WERI-Rb-1 (cell line): ENCODE measurements around the gene KLHL11.

Source experiments
- DNase-seq: peaks from one replicate; pipeline ENCODE4 v3.0.0-alpha.2; 2020
- H3K27ac ChIP-seq: fragments of 250-450 bp; sonication (Bioruptor Pico); 2 replicates; pipeline ENCODE4 v1.5.1; 2020; ENCODE audit warnings: mild to moderate bottlenecking, moderate library complexity
- H3K27me3 ChIP-seq: fragments of 250-450 bp; sonication (Bioruptor Pico); 2 replicates; pipeline ENCODE4 v1.5.1; 2021; ENCODE audit warnings: mild to moderate bottlenecking, low read depth, moderate library complexity; ENCODE audit not compliant: insufficient read depth, severe bottlenecking
- H3K36me3 ChIP-seq: fragments of 250-450 bp; sonication (Bioruptor Pico); 2 replicates; pipeline ENCODE4 v1.5.1; 2020; ENCODE audit warnings: mild to moderate bottlenecking, moderate library complexity
- H3K4me3 ChIP-seq: 2 replicates; pipeline ENCODE4 v1.5.1; 2011; ENCODE audit warnings: low read depth, mild to moderate bottlenecking, control low read depth, low read length
- H3K9me3 ChIP-seq: fragments of 250-450 bp; sonication (Bioruptor Pico); 2 replicates; pipeline ENCODE4 v1.5.1; 2021; ENCODE audit warnings: mild to moderate bottlenecking, moderate library complexity; ENCODE audit not compliant: severe bottlenecking
- CTCF ChIP-seq: IDR thresholded peaks from 2 replicates; pipeline ENCODE4 v1.5.1; 2011; ENCODE audit warnings: low read depth, mild to moderate bottlenecking, control low read depth, inconsistent platforms, low read length

The KLHL11 gene

GRCh38 chr17:41910701-41911391 is 45.6 kb upstream of the KLHL11 start:
- H3K4me3 ChIP-seq, result no peak overlapping the region
- peak overlapping the region; percentile 93 for H3K27ac ChIP-seq
- peaks cover 95% of the 10 kb centered on the region for H3K36me3 ChIP-seq
- 0 out of 2 replicates have a peak, but pooled peaks have one; percentile 5 for TF ChIP-seq CTCF
- no peaks in the 10 kb centered on the region for H3K27me3 ChIP-seq
- peak; percentile 95 for DNase-seq
- H3K9me3 ChIP-seq, result no peaks in the 10 kb centered on the region

- Histone ChIP-seq H3K9me3 (no peaks in the 10 kb centered on the region), H3K27ac (peak overlapping the region; percentile 93), H3K36me3 (peaks cover 94% of the 10 kb centered on the region), H3K4me3 (no peak overlapping the region), H3K27me3 (no peaks in the 10 kb centered on the region)
- DNase-seq, result peak; percentile 56
- no peak for TF ChIP-seq CTCF
Measured at GRCh38 chr17:41909088-41909487, 43.9 kb upstream of the KLHL11 start.

GRCh38 chr17:41907633-41908539 is 42.7 kb upstream of the KLHL11 start:
- Histone ChIP-seq H3K27ac (peak overlapping the region; percentile 93), H3K4me3 (peak overlapping the region; percentile 29), H3K36me3 (peaks cover 92% of the 10 kb centered on the region), H3K9me3 (no peaks in the 10 kb centered on the region), H3K27me3 (no peaks in the 10 kb centered on the region)
- DNase-seq, result peak; percentile 96
- TF ChIP-seq CTCF, result no peak

- peak; percentile 95 for DNase-seq
Measured at GRCh38 chr17:41907185-41907556, 41.9 kb upstream of the KLHL11 start.

GRCh38 chr17:41906465-41907184 is 41.4 kb upstream of the KLHL11 start:
- Histone ChIP-seq H3K9me3 (no peaks in the 10 kb centered on the region), H3K27ac (peak overlapping the region; percentile 93), H3K4me3 (no peak overlapping the region), H3K36me3 (peaks cover 92% of the 10 kb centered on the region), H3K27me3 (no peaks in the 10 kb centered on the region)
- no peak for TF ChIP-seq CTCF
- DNase-seq, result no peak

More at GRCh38 chr17:41907185-41907556, 41.9 kb upstream of the KLHL11 start:
- peaks cover 92% of the 10 kb centered on the region for H3K36me3 ChIP-seq
- H3K4me3 ChIP-seq, result peak overlapping the region; percentile 29
- no peak for TF ChIP-seq CTCF
- no peaks in the 10 kb centered on the region for H3K9me3 ChIP-seq
- H3K27ac ChIP-seq, result peak overlapping the region; percentile 93
- no peaks in the 10 kb centered on the region for H3K27me3 ChIP-seq
